ENCODE data around the gene AGAP5. TPM values are rescaled to one million over a fixed set of nuclear protein-coding genes. Genes with fewer than 3 reads are reported as not detected.
"Not testable (repeated sequence)": the region's sequence is repeated elsewhere in the genome, so short reads cannot be mapped to it uniquely, and the experiment has no call there.

AGAP5 gene
- 3.4 TPM for polyA plus RNA-seq (2013, experiment 1 of 2; ENCODE audit: insufficient read length)
- polyA plus RNA-seq (2013, experiment 2 of 2; ENCODE audit: insufficient read length): 4.0 TPM

DNA sequence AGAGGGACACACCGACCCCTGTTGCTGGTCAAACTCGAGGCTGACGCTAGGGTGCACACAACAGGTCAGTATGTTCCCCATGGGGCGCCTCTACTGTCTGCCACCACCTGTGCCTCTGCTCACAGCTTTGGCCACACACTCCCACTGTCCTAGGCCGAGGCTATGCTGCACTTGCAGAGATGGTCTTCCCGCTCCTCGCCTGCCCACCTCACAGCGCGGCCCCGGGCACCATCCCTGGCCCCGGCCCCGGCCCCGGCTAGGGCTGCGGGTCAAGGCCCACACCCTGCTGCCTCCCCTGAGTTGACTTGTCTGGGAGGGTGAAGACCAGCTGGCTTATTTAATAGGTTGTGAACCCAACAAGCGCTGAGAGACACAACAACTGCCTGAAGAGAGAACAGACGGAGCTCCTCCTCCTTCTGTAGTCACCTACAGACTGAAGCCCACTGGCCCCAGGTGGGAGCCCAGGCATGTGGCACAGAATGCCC is at the start of gene AGAP5:
Gene AGAP5 (minus strand): TSS at position 435 of the 485 bp plus-strand sequence. CDS start 354 bp downstream, at position 81.
- not testable (repeated sequence) for DNase-seq

DNA sequence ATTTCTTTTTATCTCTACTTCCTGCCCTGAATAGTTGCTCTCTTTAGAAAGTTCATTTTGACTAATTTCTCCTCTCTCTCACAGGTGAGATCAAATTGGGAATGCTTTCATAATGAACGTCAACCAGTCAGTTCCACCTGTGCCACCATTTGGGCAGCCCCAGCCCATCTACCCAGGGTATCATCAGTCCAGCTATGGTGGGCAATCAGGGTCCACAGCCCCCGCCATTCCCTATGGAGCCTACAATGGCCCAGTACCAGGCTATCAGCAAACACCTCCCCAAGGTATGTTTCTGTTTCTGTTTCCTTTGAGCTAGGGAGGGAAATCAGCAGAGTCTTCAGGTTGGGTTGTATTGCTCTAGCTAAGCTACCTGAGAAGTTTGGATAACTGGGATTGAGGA is 48.8 kb upstream of the AGAP5 start:
- DNase-seq: no peak

DNA sequence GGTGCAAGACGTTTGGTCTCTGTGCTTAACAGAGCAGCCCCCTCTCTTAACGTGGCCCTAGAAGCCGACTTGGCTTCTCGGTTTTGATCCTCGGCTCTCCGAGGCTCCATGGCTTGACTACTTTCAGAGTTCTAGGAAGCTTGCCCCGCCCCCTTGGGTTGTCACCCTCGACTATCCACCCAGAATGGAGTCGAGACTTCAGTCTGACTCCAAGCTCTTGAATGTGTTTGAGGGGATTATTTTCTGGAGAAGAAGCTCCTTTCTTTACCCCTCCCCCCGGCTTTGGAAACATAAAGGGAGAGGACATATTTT is 46.7 kb upstream of the AGAP5 start:
- DNase-seq: peak; percentile 56

DNA sequence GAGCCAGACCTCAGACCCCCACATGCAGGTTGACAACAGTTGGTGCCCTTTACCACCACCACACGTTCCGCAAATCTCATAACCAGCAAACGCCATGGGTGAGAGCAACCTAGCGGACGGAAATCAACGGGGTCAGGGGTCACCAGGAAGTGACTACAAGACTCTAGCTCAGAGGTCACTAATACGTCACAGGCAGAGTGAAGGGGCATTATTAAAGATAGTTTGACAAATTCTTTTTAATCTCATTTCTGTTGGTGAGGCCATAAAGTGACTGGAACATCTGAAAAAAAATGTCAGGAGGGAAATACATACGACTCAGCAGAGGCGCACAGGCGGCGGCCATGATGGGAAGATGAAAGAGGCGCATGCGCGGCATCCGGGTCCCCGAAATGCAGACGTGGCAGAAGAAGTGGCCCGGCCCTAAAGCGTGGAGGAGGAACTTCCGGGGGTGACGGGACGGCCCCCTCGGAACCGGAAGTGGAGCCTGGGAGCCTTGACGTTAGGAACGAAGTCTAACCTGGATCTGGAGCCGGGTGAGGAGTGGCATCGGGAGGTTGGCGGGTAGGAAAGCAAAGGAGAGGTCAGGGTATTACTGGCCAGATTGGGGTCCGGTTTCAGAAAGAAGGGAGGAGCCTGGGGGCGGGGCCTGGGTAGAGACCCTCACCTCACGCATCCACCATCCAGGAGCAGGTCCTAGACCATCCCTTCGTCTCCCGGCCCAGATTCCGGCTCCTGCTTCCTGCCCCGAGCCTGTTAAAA is 46.2 kb upstream of the AGAP5 start, which contains the start of gene SEC24C:
Gene SEC24C (plus strand): TSS at position 468 of the 759 bp plus-strand sequence. CDS start 2,461 bp downstream, outside the sequence.
- peak; percentile 97 for DNase-seq

DNA sequence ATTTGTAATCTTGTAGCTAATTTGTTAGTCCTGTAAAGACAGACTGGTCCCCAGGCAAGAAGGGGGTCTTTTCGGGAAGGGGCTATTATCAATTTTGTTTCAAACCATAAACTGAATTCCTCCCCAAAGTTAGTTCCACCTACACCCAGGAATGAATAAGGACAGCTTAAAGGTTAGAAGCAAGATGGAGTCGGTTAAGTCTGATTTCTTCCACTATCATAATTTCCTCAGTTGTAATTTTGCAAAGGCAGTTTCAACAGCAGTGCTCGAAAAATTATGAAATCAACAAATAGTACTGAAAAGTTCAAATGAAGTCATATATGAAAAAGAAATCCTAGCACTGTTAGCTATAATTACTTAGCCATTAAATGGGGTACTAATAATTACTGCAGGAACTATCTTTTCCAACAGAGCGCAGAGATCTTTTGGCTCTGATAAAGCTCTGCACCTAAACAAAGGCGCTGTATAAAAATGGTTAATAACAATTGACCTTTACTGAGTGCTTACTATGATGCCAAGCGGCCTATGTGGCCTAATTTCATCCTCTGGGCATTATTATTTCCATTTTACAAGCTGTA is 45.5 kb upstream of the AGAP5 start:
- DNase-seq: no peak

DNA sequence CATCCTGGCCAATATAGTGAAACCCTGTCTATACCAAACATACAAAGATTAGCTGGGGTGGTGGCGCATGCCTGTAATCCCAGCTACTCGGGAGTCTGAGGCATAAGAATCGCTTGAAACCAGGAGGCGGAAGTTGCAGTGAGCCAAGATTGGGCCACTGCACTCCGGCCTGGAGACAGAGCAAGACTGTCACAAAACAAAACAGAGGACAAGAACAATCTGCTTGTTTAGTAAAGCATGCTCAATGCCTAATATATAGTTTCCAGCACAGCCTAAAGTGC is 44.5 kb upstream of the AGAP5 start:
- DNase-seq: no peak

DNA sequence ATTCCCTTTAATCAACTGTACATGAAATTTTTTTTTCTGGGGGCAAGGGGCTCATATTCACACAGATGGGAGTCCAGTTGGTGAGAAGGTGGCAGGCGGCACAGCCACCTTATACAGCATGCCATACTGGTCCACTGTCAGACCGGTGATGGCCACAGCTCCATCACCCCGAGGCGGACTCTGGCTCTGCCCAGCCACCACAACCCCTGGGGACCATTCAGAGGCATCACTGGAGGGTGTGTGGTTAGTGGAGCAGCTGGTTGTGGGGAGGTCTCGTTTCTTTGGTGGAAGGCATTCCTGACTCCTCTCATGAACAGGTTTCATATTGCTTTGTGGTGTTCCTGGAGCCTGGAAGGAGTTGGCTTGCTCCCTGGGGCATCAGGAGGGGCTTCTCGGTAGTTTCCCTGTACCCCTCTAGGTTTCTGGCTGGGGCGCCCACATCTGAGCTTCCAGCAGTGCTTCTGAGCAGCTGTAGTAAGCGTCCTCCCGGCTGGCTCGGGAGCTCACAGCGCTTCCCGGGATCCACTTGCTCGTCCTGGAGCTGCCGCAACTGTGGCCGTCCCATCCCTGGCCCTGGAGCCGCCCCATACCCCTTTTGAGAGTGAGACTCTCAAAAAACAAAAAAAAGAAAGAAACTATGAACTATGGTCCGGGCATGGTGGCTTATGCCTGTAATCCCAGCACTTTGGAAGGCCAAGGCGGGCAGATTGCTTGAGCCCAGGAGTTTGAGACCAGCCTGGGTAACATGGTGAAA is 42.8 kb upstream of the AGAP5 start:
- not testable (repeated sequence) for DNase-seq

DNA sequence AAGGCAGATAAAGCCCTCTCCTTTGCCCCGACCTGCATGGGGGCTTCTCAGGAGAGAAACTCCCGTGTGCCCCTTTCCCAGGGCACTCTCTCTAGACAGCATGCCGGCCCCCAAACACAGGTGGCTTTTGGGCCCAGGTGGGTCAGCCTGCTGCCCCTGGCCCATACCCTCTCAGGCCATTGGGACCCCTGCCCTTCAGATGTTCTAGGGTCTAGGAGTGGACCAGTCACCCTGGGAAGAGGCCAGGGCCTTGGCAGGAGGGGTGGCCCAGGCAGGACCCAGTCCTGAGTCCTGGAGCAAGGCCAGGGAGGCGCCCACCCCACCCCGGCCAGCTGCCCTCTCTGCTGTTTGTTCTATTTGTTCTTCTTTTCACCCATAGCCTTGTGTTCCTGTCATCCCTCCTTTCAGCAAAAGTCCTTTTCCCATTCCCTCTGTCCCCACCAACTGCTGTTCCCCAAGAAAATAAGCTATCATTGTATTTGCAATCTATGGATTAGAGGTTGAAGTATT is 36.9 kb upstream of the AGAP5 start:
- DNase-seq: no peak

DNA sequence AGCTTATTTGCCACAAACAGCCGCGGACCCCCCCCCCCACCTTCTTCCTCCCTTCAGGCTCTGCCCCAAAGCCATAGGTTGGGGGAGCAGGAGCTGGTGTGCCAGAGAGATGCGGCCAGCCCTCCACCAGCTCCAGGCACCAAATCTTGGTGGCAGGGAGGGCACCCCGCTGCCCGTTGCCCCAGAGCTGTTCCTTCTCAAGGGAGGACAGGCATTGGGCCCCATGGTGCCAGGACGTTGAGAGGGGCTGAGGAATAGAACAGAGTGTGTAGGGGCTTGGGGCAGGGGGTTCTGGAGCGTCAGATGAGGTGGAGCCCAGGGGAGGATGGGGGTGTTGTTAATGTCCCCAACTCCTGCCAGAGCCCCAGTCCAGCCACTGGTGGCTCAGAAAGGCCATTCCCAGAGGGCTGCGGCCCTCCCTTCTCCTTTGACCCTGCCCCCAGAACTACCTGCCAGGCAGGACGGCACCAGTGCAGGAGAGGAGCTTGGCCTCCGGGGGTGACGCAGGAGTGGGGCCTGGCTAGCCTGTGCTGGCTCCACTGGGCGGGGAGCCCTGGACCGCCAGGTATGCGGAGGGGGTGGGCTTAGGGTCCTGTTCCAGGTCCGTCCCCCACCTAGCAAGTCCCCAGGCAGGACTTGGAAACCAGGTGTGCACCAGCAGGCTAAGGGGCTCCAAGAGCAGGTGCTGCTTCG is 36.3 kb upstream of the AGAP5 start:
- no peak for DNase-seq

DNA sequence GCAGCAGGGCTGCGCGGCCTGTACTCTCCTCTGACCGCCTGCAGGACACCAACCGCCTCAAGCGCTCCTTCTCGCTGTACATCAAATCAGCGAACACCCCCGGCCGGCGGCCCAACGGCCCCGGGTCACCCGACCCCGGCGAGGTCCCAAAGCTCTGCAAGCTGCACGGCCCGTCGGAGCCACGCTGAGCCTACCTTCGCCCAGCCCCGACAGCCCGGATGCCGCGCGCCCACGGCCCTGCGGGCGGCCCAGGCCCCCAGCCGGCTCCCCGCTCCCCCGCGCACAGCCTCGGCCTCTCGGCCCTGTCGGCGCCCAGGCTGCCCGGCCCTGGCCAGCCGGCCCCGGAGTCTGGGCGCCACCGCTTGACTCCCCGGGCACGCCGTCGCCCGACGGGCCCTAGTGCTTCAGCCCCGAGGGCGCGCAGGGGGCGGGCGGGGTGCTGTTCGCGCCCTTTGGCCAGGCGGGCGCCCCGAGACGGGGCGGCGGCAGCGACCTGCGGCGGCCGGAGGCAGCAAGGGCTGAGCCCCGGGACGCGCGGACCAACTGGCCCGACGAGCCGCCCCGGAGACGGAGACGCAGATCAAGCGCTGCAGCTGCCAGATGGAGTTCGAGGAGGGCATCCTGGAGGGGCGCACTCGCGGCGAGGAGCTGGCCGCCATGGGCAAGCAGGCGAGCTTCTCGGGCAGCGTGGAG is 35.2 kb upstream of the AGAP5 start:
- no peak for DNase-seq

DNA sequence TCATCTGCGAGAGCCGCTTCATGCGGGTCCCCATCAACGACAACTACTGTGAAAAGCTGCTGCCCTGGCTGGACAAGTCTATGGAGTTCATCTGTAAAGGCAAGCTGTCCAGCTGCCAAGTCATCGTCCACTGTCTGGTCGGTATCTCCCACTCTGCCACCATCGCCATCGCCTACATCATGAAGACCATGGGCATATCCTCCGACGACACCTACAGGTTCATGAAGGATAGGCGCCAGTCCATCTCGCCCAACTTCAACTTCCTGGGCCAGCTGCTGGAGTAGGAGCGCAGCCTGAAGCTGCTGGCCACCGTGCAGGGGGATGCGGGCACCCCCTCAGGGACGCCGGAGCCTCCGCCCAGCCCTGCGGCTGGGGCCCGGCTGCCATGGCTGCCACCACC is 34.5 kb upstream of the AGAP5 start:
- DNase-seq: no peak

DNA sequence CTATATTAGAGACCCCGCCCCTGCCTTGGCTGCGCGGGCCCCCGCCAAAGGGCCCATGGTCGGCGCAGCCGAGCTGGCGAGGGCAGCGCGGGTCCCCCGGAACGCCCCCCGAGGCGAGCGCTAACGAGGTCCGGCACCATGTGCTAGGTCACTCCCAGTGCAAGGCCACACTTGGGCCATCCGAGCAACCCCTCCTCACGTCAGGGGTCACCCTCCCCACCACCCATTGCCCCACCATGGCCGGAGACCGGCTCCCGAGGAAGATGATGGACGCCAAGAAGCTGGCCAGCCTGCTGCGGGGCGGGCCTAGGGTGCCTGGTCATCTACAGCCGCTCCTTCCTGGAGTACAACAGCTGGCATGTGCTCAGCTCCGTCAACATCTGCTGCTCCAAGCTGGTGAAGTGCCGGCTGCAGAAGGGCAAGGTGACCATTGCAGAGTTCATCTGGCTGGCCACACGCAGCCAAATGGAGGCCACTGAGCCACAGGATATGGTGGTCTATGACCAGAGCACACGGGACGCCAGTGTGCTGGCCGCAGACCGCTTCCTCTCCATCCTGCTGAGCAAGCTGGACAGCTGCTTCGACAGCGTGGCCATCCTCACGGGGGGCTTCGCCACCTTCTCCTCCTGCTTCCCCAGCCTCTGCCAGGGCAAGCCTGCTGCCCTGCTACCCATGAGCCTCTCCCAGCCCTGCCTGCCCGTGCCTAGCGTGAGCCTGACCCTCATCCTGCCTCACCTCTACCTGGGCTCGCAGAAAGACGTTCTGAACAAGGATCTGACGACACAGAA is 33.9 kb upstream of the AGAP5 start:
- no peak for DNase-seq

DNA sequence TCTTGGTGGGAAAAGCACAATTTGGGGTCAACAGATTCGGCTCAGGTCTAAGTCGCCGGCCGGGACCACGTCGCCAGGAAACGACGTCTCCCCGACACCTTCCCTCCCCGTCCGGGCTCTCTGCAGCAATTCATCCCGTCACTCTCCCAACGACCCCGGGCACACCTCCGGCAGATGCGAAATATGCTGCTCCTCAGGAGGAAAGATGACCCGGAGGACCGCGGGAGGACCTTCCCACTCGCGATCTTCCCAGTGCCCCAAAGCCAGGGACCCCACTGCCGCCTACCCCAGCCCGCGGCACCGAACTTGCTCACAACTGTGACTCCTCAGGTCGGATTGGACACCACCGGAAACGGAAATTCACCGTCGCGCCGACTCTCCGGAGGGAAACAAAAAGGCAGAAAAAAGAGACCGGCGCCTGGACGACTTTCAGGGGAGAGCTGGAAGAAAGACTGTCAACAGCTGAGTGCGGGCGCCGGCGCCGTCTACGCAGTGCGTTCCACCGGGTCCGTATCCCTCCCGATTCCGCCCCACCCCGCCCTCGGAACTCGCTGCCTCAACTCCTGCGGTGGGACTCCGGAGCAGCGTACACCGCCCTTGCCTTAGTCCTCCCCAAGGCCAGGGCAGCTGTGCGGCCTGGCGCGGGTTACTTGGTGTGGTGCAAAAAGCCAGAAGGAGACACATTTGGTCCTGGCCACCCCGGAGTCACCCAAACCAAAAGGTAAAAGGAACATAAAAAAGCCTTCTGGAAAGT is 32.4 kb upstream of the AGAP5 start:
- peak; percentile 90 for DNase-seq

DNA sequence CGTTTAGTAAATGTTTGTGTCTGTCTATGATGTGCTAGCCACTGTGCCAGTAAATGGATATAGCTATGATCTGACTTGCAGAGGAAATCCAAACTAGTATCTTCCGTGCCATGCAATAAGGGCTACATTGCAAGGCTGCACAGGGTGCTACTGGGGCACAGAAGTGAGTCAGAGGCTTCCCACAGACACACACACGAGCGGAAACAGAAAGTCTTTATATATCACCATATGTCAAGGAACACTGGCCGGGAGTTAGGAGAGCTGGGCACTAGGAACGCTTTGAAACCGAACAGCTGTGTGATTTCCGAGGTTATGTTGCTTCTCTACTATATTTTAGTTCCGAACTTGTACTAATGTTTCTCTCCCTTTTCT is 31.9 kb upstream of the AGAP5 start:
- peak; percentile 43 for DNase-seq

DNA sequence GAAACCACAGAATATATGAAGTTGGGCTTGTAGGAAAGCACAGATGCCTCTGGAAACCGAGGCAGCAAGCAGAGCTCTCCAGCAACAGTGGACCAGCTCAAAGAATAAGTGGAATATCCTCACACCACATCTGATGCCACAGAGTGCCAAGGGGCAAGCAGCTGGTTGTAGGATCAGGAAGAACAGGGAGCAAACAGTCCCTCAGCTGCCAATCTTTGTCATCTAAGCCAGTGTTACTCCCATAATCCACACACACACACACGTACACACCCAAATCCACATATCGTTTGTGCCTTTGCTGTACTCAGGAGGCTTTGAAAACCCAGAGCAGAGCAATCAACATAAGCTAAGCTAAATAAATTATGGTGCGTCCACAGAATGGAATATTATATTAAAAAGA is 25.6 kb upstream of the AGAP5 start:
- no peak for DNase-seq

DNA sequence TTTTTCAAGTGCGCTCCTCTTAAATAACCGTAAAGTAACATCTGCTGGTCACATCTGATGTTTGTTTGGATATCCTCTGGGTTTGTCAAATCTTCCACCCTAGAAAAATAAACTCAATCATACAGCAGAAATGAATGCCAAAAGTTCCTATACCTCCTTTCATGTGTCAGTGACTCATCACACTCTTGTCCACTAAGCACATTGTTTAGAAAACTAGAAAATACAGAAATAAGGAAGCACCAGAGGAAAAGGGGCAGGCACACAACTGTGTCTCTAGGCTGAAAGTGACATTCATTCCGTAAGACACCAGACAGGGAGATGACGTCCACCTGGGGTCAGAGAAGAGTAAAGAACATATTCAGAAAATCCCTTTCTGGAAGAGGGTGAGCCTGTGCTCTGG is 22.7 kb upstream of the AGAP5 start:
- DNase-seq: not testable (repeated sequence)

DNA sequence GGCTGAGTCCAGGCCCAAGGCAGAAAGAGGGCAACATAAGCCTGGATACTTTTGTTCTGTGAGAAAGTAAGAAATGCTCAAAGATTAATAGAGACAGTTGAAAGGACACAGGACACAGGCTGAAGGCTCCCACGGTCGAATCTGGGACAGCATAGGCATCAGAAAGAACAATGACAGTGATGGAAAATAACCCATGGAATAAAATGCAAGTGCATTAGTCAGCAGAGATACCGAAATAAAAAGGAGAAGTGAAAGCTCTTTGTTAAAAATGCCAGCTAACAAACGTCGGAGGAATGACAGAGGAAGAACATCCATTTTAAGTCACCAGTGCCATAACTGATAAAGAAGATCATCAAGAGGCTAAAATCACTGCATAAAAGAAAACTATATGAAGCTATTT is 19.6 kb upstream of the AGAP5 start:
- DNase-seq: no peak

DNA sequence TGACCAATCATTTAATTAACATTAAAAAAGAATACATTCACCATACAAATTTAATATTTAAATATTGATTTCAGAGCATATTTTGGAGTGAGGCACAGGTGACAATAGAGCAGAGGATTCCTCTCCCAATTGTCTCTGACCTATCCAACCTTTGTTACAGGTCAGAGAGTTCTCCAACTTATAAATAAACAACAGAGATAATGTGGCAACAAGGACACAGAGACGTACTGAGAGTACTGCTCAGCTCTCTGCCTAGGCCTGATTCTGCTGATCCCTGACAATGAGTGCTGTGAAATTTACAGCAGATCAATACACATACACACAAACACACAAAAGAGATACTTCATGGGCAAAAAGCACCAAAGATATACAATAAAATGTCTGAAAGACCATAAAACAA is 18.3 kb upstream of the AGAP5 start:
- no peak for DNase-seq

DNA sequence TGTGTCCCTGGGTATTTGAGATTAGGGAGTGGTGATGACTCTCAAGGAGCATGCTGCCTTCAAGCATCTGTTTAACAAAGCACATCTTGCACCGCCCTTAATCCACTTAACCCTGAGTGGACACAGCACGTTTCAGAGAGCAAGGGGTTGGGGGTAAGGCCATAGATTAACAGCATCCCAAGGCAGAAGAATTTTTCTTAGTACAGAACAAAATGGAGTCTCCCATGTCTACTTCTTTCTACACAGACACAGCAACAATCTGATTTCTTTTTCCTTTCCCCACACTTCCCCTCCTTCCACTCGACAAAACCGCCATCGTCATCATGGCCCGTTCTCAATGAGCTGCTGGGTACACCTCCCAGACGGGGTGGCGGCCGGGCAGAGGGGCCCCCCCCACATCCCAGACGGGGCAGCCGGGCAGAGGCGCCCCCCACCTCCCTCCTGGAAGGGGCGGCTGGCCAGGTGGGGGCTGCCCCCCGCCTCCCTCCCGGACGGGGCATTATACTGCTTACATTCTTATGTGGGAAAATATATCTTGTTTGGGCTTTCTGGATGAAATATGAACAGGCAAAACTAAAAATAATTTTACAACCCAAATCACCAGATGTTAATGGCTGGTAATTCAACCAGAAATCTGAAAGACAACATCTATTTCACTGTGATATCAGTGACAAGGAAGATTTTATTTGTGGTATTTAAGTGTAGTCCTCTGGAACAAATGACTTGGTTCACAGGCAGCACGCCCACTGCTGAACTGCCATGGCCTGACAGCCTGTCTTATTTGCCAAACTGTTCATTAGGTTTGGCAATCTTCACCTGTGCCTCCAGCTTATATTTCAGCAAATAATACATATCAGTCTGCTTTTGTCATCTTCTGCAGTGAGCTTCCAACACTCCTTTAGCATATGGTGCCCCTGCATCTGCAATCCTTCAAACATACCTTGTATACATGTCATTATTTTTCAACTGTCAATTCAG is 17.6 kb upstream of the AGAP5 start:
- DNase-seq: not testable (repeated sequence)
